ENCODE results near the gene SCARB1.
A peak's percentile ranks its signal among the peaks of the same experiment; 100 is the strongest.

DNA sequence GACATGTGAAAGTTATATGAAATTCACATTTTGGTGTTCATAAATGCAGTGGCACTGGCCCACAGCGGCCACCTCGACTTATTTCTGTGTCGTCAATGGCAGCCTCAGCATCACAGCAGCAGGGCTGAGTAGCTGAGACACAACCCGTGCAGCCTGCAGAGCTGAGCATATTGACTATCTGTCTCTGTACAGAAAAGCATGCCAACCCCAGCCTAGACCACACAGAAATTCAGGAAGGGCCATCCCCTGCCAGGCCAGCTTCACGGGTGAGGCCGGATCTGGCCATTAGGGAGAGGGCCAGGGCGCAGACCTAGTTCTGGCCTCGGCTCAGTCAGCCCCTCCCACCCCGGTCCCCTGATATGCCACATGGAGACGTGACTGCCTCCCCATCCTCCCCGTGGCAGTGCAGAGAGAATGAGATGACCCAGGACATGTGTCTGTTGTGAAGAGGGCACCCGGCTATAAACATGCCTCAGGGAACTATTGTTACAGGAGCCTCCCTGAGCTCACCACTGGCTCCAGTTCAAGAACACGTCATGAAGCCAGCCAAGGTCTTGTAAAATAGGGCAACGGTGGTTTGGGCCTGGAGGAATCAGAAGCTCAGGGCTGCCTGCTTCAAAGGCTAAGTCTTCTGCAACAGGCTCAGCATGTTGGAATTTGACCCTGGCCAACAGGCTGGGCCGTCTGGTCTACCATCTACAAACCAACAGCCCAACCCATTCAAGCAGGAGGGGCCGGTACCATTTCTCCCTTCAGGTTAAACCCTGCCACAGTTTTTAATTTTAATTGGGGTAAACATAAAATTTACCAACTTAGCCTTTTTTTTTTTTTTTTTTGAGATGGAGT, 25.5 kb downstream of the SCARB1 start:
- TF ChIP-seq, protein P1, sequence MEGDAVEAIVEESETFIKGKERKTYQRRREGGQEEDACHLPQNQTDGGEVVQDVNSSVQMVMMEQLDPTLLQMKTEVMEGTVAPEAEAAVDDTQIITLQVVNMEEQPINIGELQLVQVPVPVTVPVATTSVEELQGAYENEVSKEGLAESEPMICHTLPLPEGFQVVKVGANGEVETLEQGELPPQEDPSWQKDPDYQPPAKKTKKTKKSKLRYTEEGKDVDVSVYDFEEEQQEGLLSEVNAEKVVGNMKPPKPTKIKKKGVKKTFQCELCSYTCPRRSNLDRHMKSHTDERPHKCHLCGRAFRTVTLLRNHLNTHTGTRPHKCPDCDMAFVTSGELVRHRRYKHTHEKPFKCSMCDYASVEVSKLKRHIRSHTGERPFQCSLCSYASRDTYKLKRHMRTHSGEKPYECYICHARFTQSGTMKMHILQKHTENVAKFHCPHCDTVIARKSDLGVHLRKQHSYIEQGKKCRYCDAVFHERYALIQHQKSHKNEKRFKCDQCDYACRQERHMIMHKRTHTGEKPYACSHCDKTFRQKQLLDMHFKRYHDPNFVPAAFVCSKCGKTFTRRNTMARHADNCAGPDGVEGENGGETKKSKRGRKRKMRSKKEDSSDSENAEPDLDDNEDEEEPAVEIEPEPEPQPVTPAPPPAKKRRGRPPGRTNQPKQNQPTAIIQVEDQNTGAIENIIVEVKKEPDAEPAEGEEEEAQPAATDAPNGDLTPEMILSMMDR (IDR thresholded peaks at IDR 0.05) = no peak
- TF ChIP-seq TCF7L2 (IDR thresholded peaks at IDR 0.05; ENCODE audit: low read depth, low read length) (peak; percentile 97), SIN3A (IDR thresholded peaks at IDR 0.05; ENCODE audit: borderline replicate concordance, insufficient read depth, low read depth, low read length) (no peak), POLR2AphosphoS5 (IDR thresholded peaks at IDR 0.05; ENCODE audit: low read depth, low read length) (peak; percentile 78; the same call in 1 of the 2 replicates)
- TF ChIP-seq, protein P2, sequence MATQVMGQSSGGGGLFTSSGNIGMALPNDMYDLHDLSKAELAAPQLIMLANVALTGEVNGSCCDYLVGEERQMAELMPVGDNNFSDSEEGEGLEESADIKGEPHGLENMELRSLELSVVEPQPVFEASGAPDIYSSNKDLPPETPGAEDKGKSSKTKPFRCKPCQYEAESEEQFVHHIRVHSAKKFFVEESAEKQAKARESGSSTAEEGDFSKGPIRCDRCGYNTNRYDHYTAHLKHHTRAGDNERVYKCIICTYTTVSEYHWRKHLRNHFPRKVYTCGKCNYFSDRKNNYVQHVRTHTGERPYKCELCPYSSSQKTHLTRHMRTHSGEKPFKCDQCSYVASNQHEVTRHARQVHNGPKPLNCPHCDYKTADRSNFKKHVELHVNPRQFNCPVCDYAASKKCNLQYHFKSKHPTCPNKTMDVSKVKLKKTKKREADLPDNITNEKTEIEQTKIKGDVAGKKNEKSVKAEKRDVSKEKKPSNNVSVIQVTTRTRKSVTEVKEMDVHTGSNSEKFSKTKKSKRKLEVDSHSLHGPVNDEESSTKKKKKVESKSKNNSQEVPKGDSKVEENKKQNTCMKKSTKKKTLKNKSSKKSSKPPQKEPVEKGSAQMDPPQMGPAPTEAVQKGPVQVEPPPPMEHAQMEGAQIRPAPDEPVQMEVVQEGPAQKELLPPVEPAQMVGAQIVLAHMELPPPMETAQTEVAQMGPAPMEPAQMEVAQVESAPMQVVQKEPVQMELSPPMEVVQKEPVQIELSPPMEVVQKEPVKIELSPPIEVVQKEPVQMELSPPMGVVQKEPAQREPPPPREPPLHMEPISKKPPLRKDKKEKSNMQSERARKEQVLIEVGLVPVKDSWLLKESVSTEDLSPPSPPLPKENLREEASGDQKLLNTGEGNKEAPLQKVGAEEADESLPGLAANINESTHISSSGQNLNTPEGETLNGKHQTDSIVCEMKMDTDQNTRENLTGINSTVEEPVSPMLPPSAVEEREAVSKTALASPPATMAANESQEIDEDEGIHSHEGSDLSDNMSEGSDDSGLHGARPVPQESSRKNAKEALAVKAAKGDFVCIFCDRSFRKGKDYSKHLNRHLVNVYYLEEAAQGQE (IDR thresholded peaks at IDR 0.05; ENCODE audit: insufficient read depth in 1 of 2, low read depth in 2 of 2, low read length in 1 of 2) = no peak

All from Panc1 (cell line).